Stimulated activated CD8-positive, alpha-beta memory T cell treated with anti-CD3 and anti-CD28 coated beads, Interleukin-15, amount 100 ng/mL, for 24 hours (primary cell): ENCODE measurements around the gene RNASE9.
"Not testable (repeated sequence)": the region's sequence is repeated elsewhere in the genome, so short reads cannot be mapped to it uniquely, and the experiment has no call there.

Source experiments
- DNase-seq: peaks from one replicate; pipeline ENCODE4 v3.0.0-alpha.2; 2020; ENCODE audit warnings: low read depth

Gene RNASE9

GRCh38 chr14:20560961-20561360 lies at the start of gene RNASE9:
Gene RNASE9 (minus strand): TSS chr14:20561047.
- no peak for DNase-seq

- DNase-seq: peak; percentile 64
Measured at GRCh38 chr14:20610002-20610765, 49.3 kb upstream of the RNASE9 start.

- no peak for DNase-seq
Measured at GRCh38 chr14:20609215-20610001, 48.6 kb upstream of the RNASE9 start.

- DNase-seq: no peak
Measured at GRCh38 chr14:20608383-20609110, 47.7 kb upstream of the RNASE9 start.

- no peak for DNase-seq
Measured at GRCh38 chr14:20607617-20608016, 46.8 kb upstream of the RNASE9 start.

GRCh38 chr14:20606902-20607242 lies 46.0 kb upstream of the RNASE9 start:
- DNase-seq: no peak

- no peak for DNase-seq
Measured at GRCh38 chr14:20606190-20606901, 45.5 kb upstream of the RNASE9 start.

GRCh38 chr14:20603813-20604690 lies 43.2 kb upstream of the RNASE9 start:
- no peak for DNase-seq

GRCh38 chr14:20602583-20602982 lies 41.7 kb upstream of the RNASE9 start:
- no peak for DNase-seq

GRCh38 chr14:20601522-20601921 lies 40.7 kb upstream of the RNASE9 start:
- DNase-seq: no peak

GRCh38 chr14:20597108-20597507 lies 36.3 kb upstream of the RNASE9 start:
- no peak for DNase-seq

- DNase-seq: not testable (repeated sequence)
Measured at GRCh38 chr14:20595726-20596125, 34.9 kb upstream of the RNASE9 start.

- DNase-seq: no peak
Measured at GRCh38 chr14:20592574-20592973, 31.7 kb upstream of the RNASE9 start.

GRCh38 chr14:20591235-20591634 lies 30.4 kb upstream of the RNASE9 start, which contains the start of gene RNASE12:
Gene RNASE12 (minus strand): TSS chr14:20591376. CDS start chr14:20590723, 653 bp downstream.
- DNase-seq: no peak

- DNase-seq: no peak
Measured at GRCh38 chr14:20587489-20588154, 26.8 kb upstream of the RNASE9 start, which contains the start of gene RNASE11. Gene RNASE11 (minus strand): TSS chr14:20588001.

GRCh38 chr14:20583908-20584307 lies 23.1 kb upstream of the RNASE9 start:
- no peak for DNase-seq

GRCh38 chr14:20583142-20583541 lies 22.3 kb upstream of the RNASE9 start:
- no peak for DNase-seq

- no peak for DNase-seq
Measured at GRCh38 chr14:20580242-20580641, 19.4 kb upstream of the RNASE9 start.

- DNase-seq: no peak
Measured at GRCh38 chr14:20578784-20579502, 18.1 kb upstream of the RNASE9 start.

GRCh38 chr14:20578325-20578724 lies 17.5 kb upstream of the RNASE9 start:
- no peak for DNase-seq
